GM13977 (cell line): Measurements from ENCODE around the gene LIX1L.

Experiments used
- DNase-seq: peaks from one replicate; pipeline ENCODE4 v3.0.0; 2012; ENCODE audit warnings: low spot score
- CTCF ChIP-seq: IDR thresholded peaks from 2 replicates; pipeline ENCODE4 v1.5.1; 2012; ENCODE audit warnings: mild to moderate bottlenecking, control low read depth; ENCODE audit not compliant: insufficient read depth; ENCODE audit errors: extremely low read depth, missing control alignments
- in situ Hi-C: fragments of 300-500 bp; cut with MboI; formaldehyde crosslinking; loops from one replicate; pipeline ENCODE4 v1.12.0; 2022; ENCODE audit warnings: low sequenced_read_pairs, low pct_unique_long_range_greater_than_20kb, mixed read lengths, inconsistent platforms; ENCODE audit not compliant: unreplicated experiment

Gene LIX1L

GRCh38 chr1:145985129-145985501, 27.3 kb upstream of the LIX1L start:
- no peak for TF ChIP-seq CTCF
- DNase-seq = no peak
- in situ Hi-C loops = no loop called here

- DNase-seq = no peak
- in situ Hi-C loops = no loop called here
Measured at GRCh38 chr1:145983960-145984830, 26.4 kb upstream of the LIX1L start.

GRCh38 chr1:145983206-145983675, 25.4 kb upstream of the LIX1L start:
- no peak for TF ChIP-seq CTCF
- in situ Hi-C loops = no loop called here
- no peak for DNase-seq

More at GRCh38 chr1:145983960-145984830, 26.4 kb upstream of the LIX1L start:
- TF ChIP-seq CTCF = no peak

GRCh38 chr1:145982010-145982723, 24.4 kb upstream of the LIX1L start:
- in situ Hi-C loops = no loop called here
- no peak for DNase-seq
- TF ChIP-seq CTCF = no peak

GRCh38 chr1:145980457-145980994, 22.7 kb upstream of the LIX1L start:
- no peak for DNase-seq
- in situ Hi-C loops = no loop called here
- no peak for TF ChIP-seq CTCF

- in situ Hi-C loops = no loop called here
- no peak for DNase-seq
- TF ChIP-seq CTCF = no peak
Measured at GRCh38 chr1:145979746-145980456, 22.1 kb upstream of the LIX1L start.
